IMR-90 (cell line): ENCODE data around the gene KLF13. TPM values are rescaled to one million over a fixed set of nuclear protein-coding genes. Genes with fewer than 3 reads are reported as not detected.
A peak's percentile ranks its signal among the peaks of the same experiment; 100 is the strongest.

Experiments used
- ATAC-seq: fragments of 200-7000 bp; cut with Tn5 transposase; 2 replicates; pipeline ENCODE4 v1.9.1; 2020; ENCODE audit warnings: low read depth, mild to moderate bottlenecking, moderate library complexity
- BruUV-seq: library from RNA; stranded (reverse); fragments of 400-500 nt; replicated peaks from 2 replicates; lab custom pipeline; 2021; lab: Mats Ljungman, UMichigan
- CTCF ChIA-PET: fragments of 300-600 bp; formaldehyde crosslinking; extraction: SDS; loops from one replicate; lab custom pipeline; 2021; ENCODE audit warnings: antibody characterized with exemption; lab: Yijun Ruan, JAX
- POLR2A ChIA-PET: fragments of 300-600 bp; sonication (Branson Sonifier 250); formaldehyde crosslinking; loops from one replicate; lab custom pipeline; 2022; ENCODE audit warnings: antibody characterized with exemption; ENCODE audit not compliant: unreplicated experiment; lab: Charles Lee
- DNase-seq: peaks from one replicate; pipeline ENCODE4 v3.0.0; 2013
- H2AFZ ChIP-seq: replicated peaks from 2 replicates; pipeline ENCODE3; 2013; ENCODE audit warnings: low read length, mild to moderate bottlenecking; ENCODE audit not compliant: poor library complexity
- H2AK5ac ChIP-seq: 2 replicates; pipeline ENCODE4 v1.6.1; 2013; ENCODE audit warnings: low read depth, low read length, inconsistent platforms
- H2AK9ac ChIP-seq: replicated peaks from 2 replicates; pipeline ENCODE3; 2013; ENCODE audit warnings: mild to moderate bottlenecking, low read depth, low read length, moderate library complexity; ENCODE audit not compliant: poor library complexity
- H2BK120ac ChIP-seq: 2 replicates; pipeline ENCODE4 v1.6.1; 2013; ENCODE audit warnings: low read depth, low read length, inconsistent platforms
- H2BK15ac ChIP-seq: 3 replicates; pipeline ENCODE4 v1.6.1; 2013; ENCODE audit warnings: low read depth, low read length, inconsistent platforms
- H2BK20ac ChIP-seq: 2 replicates; pipeline ENCODE4 v1.6.1; 2013; ENCODE audit warnings: low read depth, mild to moderate bottlenecking, inconsistent platforms, low read length, moderate library complexity
- H2BK5ac ChIP-seq: 2 replicates; pipeline ENCODE4 v1.6.1; 2013; ENCODE audit warnings: mild to moderate bottlenecking, low read depth, low read length, inconsistent platforms; ENCODE audit not compliant: poor library complexity, severe bottlenecking
- H3K14ac ChIP-seq: replicated peaks from 2 replicates; pipeline ENCODE4 v1.6.1; 2013; ENCODE audit warnings: low read depth, low read length, inconsistent platforms
- H3K18ac ChIP-seq: 2 replicates; pipeline ENCODE4 v1.6.1; 2013; ENCODE audit warnings: low read depth, low read length, control low read depth
- H3K23ac ChIP-seq: 2 replicates; pipeline ENCODE4 v1.6.1; 2013; ENCODE audit warnings: low read depth, low read length, inconsistent platforms
- H3K27ac ChIP-seq: 2 replicates; pipeline ENCODE4 v1.5.1; 2013; ENCODE audit warnings: mild to moderate bottlenecking, control low read depth, low read length; ENCODE audit not compliant: insufficient read depth
- H3K27me3 ChIP-seq: 2 replicates; pipeline ENCODE4 v1.6.1; 2013; ENCODE audit warnings: low read length; ENCODE audit not compliant: control insufficient read depth, insufficient read depth
- H3K36me3 ChIP-seq: 2 replicates; pipeline ENCODE4 v1.6.1; 2013; ENCODE audit warnings: low read length, mixed read lengths; ENCODE audit not compliant: control insufficient read depth, insufficient read depth
- H3K4ac ChIP-seq: 2 replicates; pipeline ENCODE4 v1.6.1; 2013; ENCODE audit warnings: low read depth, low read length, inconsistent platforms
- H3K4me1 ChIP-seq: 2 replicates; pipeline ENCODE4 v1.6.1; 2013; ENCODE audit warnings: low read length, mixed read lengths; ENCODE audit not compliant: control insufficient read depth, insufficient read depth
- H3K4me2 ChIP-seq: 2 replicates; pipeline ENCODE4 v1.6.1; 2013; ENCODE audit warnings: low read depth, mild to moderate bottlenecking, control low read depth, low read length, moderate library complexity
- H3K4me3 ChIP-seq: 2 replicates; pipeline ENCODE4 v1.5.1; 2013; ENCODE audit warnings: low read depth, mild to moderate bottlenecking, control low read depth, low read length, moderate library complexity; ENCODE audit not compliant: insufficient read depth
- H3K56ac ChIP-seq: 2 replicates; pipeline ENCODE4 v1.6.1; 2013; ENCODE audit warnings: low read length, inconsistent platforms; ENCODE audit not compliant: insufficient read depth; ENCODE audit errors: extremely low read depth
- H3K79me1 ChIP-seq, 2 experiments: 2 replicates each; pipeline ENCODE4 v1.6.1; 2013; ENCODE audit warnings: low read length in 2 of 2, inconsistent platforms in 1 of 2, low read depth in 1 of 2
- H3K9ac ChIP-seq: 2 replicates; pipeline ENCODE4 v1.6.1; 2013; ENCODE audit warnings: low read depth, low read length, control low read depth
- H3K9me1 ChIP-seq: 2 replicates; pipeline ENCODE4 v1.6.1; 2013; ENCODE audit warnings: low read length, inconsistent platforms; ENCODE audit not compliant: insufficient read depth
- H3K9me3 ChIP-seq: 2 replicates; pipeline ENCODE4 v1.6.1; 2013; ENCODE audit warnings: low read length; ENCODE audit not compliant: control insufficient read depth, insufficient read depth
- H4K20me1 ChIP-seq: 2 replicates; pipeline ENCODE4 v1.6.1; 2013; ENCODE audit warnings: low read length, inconsistent platforms; ENCODE audit not compliant: insufficient read depth
- H4K5ac ChIP-seq: 2 replicates; pipeline ENCODE4 v1.6.1; 2013; ENCODE audit warnings: mild to moderate bottlenecking, low read depth, low read length, control low read depth
- H4K8ac ChIP-seq, 2 experiments: 2 replicates each; pipeline ENCODE4 v1.6.1; 2013; ENCODE audit warnings: low read depth in 2 of 2, low read length in 2 of 2, control low read depth in 1 of 2, inconsistent platforms in 1 of 2
- H4K91ac ChIP-seq: 2 replicates; pipeline ENCODE4 v1.6.1; 2013; ENCODE audit warnings: low read depth, low read length, inconsistent platforms; ENCODE audit not compliant: insufficient read depth
- BHLHE40 ChIP-seq: fragments of 150-350 bp; IDR thresholded peaks from 2 replicates; pipeline ENCODE4 v1.6.1; 2016; ENCODE audit warnings: mild to moderate bottlenecking, low read depth, low read length
- CEBPB ChIP-seq: IDR thresholded peaks from 2 replicates; pipeline ENCODE4 v1.6.1; 2012; ENCODE audit warnings: low read depth, low read length, improper control_type of control experiment
- CHD1 ChIP-seq: IDR thresholded peaks from 2 replicates; pipeline ENCODE4 v1.6.1; 2012; ENCODE audit warnings: low read depth, low read length, improper control_type of control experiment
- FOS ChIP-seq: fragments of 150-350 bp; IDR thresholded peaks from 2 replicates; pipeline ENCODE4 v1.6.1; 2016; ENCODE audit warnings: low read depth, low read length
- MAFK ChIP-seq: IDR thresholded peaks from 2 replicates; pipeline ENCODE4 v1.6.1; 2012; ENCODE audit warnings: low read depth, low read length, improper control_type of control experiment
- MXI1 ChIP-seq: IDR thresholded peaks from 2 replicates; pipeline ENCODE4 v1.6.1; 2012; ENCODE audit warnings: low read depth, mild to moderate bottlenecking, low read length, moderate library complexity, borderline replicate concordance
- NFE2L2 ChIP-seq: fragments of 150-350 bp; IDR thresholded peaks from 2 replicates; pipeline ENCODE4 v1.6.1; 2016; ENCODE audit warnings: low read depth, mild to moderate bottlenecking, low read length
- POLR2A ChIP-seq: IDR thresholded peaks from 2 replicates; pipeline ENCODE4 v1.6.1; 2012; ENCODE audit warnings: mild to moderate bottlenecking, low read depth, low read length
- RAD21 ChIP-seq: IDR thresholded peaks from 2 replicates; pipeline ENCODE4 v1.6.1; 2012; ENCODE audit warnings: low read length, improper control_type of control experiment
- RFX5 ChIP-seq: IDR thresholded peaks from 2 replicates; pipeline ENCODE4 v1.8.0; 2012; ENCODE audit warnings: low read depth, mild to moderate bottlenecking, low read length, moderate library complexity
- USF2 ChIP-seq: fragments of 150-350 bp; IDR thresholded peaks from 2 replicates; pipeline ENCODE4 v1.6.1; 2017; ENCODE audit warnings: mild to moderate bottlenecking, antibody characterized with exemption, low read length, low read depth
- WGBS, 2 experiments: methylation state at CpG; one replicate each; pipeline versions ENCODE4 v1.1.5 to v1.1.7; 2013; ENCODE audit warnings: missing lambda C conversion rate in 2 of 2; ENCODE audit not compliant: insufficient read length in 1 of 2; ENCODE audit errors: extremely low coverage in 2 of 2; 5-methylcytosine and 5-hydroxymethylcytosine counted together
- dilution Hi-C: fragments of 300-500 bp; cut with HindIII; formaldehyde crosslinking; loops from one replicate; pipeline ENCODE4 v1.14.3; 2018; ENCODE audit warnings: low sequenced_read_pairs; ENCODE audit not compliant: unreplicated experiment
- in situ Hi-C: fragments of 300-500 bp; cut with MboI; formaldehyde crosslinking; loops from 3 replicates; pipeline ENCODE4 v1.14.3; 2019; ENCODE audit warnings: low sequenced_read_pairs, inconsistent platforms, mixed read lengths
- intact Hi-C: fragments of 100-400 bp; cut with micrococcal nuclease; formaldehyde crosslinking; loops from 2 replicates; pipeline ENCODE4 v1.10.0; 2022
- polyA plus RNA-seq, 3 experiments: library from polyadenylated mRNA; depleted of rRNA; stranded (reverse); fragments of >200 nt; gene quantifications; 2 replicates each; pipeline ENCODE4 v1.2.3, GENCODE V29; 2012; ENCODE audit warnings: low replicate concordance in 1 of 3
- total RNA-seq: library from RNA; depleted of rRNA; stranded (reverse); fragments of >200 nt; gene quantifications from 2 replicates; pipeline ENCODE4 v1.2.3, GENCODE V29; 2012
- TF ChIP-seq, protein P1 (sequence below): fragments of 150-350 bp; IDR thresholded peaks from 2 replicates; pipeline ENCODE4 v1.6.1; 2016; ENCODE audit warnings: low read depth, mild to moderate bottlenecking, low read length, moderate library complexity, borderline replicate concordance
- TF ChIP-seq, protein P2 (sequence below): conservative IDR thresholded peaks from 2 replicates; pipeline ENCODE4 v1.5.1; 2012; ENCODE audit warnings: mild to moderate bottlenecking, low read depth, low read length, improper control_type of control experiment

The KLF13 gene
- total and polyA plus RNA-seq, 2 of the 4 experiments (the other 2 are of a cell fraction): 9.5 to 10.6 TPM

GRCh38 chr15:31397851-31398661, 71.4 kb downstream of the KLF13 start:
- Histone ChIP-seq H3K18ac (no peak overlapping the region), H2BK120ac (no peak overlapping the region; the same call in 1 of the 2 replicates), H4K5ac (no peak overlapping the region), H3K27me3 (no peaks in the 10 kb centered on the region), H2BK20ac (no peak overlapping the region), H3K4me3 (no peak overlapping the region), H4K91ac (0 out of 2 replicates have a peak overlapping the region, but pooled peaks have one; percentile 12), H3K4me2 (no peak overlapping the region), H3K23ac (no peak overlapping the region), H3K9me3 (no peaks in the 10 kb centered on the region), H3K36me3 (no peaks in the 10 kb centered on the region), H3K9ac (no peak overlapping the region), H2BK5ac (no peak overlapping the region), H3K56ac (no peak overlapping the region), H3K79me1 (no peaks in the 10 kb centered on the region), H4K8ac (peak overlapping the region in 1 of 2 experiments; percentile 85; a peak in 3 of 4 replicates), H4K20me1 (no peaks in the 10 kb centered on the region), H3K4ac (peak overlapping the region; percentile 64; the same call in 1 of the 2 replicates), H2AFZ (peak overlapping the region; percentile 77), H3K14ac (no peak overlapping the region), H2AK5ac (peak overlapping the region; percentile 81; the same call in 1 of the 2 replicates), H2AK9ac (no peak overlapping the region), H3K27ac (no peak overlapping the region), H3K9me1 (peaks cover 14% of the 10 kb centered on the region; the same call in 1 of the 2 replicates), H2BK15ac (no peak overlapping the region), H3K4me1 (peaks cover 6% of the 10 kb centered on the region; the same call in 1 of the 2 replicates)
- ChIA-PET CTCF (no interaction called here), POLR2A (no interaction called here)
- DNase-seq: no peak
- no peak for ATAC-seq
- no peak for TF ChIP-seq MXI1
- TF ChIP-seq BHLHE40: no peak
- no peak for TF ChIP-seq RAD21
- TF ChIP-seq USF2: no peak
- no peak for TF ChIP-seq RFX5
- TF ChIP-seq FOS: no peak
- TF ChIP-seq, protein P1, sequence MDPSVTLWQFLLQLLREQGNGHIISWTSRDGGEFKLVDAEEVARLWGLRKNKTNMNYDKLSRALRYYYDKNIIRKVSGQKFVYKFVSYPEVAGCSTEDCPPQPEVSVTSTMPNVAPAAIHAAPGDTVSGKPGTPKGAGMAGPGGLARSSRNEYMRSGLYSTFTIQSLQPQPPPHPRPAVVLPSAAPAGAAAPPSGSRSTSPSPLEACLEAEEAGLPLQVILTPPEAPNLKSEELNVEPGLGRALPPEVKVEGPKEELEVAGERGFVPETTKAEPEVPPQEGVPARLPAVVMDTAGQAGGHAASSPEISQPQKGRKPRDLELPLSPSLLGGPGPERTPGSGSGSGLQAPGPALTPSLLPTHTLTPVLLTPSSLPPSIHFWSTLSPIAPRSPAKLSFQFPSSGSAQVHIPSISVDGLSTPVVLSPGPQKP: no peak
- no peak for TF ChIP-seq NFE2L2
- TF ChIP-seq CHD1: no peak
- TF ChIP-seq, protein P2, sequence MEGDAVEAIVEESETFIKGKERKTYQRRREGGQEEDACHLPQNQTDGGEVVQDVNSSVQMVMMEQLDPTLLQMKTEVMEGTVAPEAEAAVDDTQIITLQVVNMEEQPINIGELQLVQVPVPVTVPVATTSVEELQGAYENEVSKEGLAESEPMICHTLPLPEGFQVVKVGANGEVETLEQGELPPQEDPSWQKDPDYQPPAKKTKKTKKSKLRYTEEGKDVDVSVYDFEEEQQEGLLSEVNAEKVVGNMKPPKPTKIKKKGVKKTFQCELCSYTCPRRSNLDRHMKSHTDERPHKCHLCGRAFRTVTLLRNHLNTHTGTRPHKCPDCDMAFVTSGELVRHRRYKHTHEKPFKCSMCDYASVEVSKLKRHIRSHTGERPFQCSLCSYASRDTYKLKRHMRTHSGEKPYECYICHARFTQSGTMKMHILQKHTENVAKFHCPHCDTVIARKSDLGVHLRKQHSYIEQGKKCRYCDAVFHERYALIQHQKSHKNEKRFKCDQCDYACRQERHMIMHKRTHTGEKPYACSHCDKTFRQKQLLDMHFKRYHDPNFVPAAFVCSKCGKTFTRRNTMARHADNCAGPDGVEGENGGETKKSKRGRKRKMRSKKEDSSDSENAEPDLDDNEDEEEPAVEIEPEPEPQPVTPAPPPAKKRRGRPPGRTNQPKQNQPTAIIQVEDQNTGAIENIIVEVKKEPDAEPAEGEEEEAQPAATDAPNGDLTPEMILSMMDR: no peak
- TF ChIP-seq POLR2A: no peak
- no peak for TF ChIP-seq CEBPB
- TF ChIP-seq MAFK: no peak
- dilution Hi-C loops (no loop called here), in situ Hi-C loops (no loop called here), intact Hi-C loops (no loop called here)
- BruUV-seq: no TSS peak
- 80% methylated on average over 8 of the region's 21 CpGs; no CpG with 5 or more reads in 1 of the 2 experiments for WGBS, 2 experiments
